Activated naive CD8-positive, alpha-beta T cell treated with anti-CD3 and anti-CD28 coated beads for 36 hours (primary cell): ENCODE data around the gene DCDC2. TPM values are rescaled to one million over a fixed set of nuclear protein-coding genes. Genes with fewer than 3 reads are reported as not detected.
"Not testable (repeated sequence)": the region's sequence is repeated elsewhere in the genome, so short reads cannot be mapped to it uniquely, and the experiment has no call there.

Source experiments
- DNase-seq: peaks from one replicate; pipeline ENCODE4 v3.0.0; 2021
- H3K27ac Mint-ChIP-seq: one replicate; pipeline ENCODE4 v1.8.0; 2022; ENCODE audit warnings: mild to moderate bottlenecking, moderate library complexity, mixed read lengths
- H3K27me3 Mint-ChIP-seq: one replicate; pipeline ENCODE4 v1.8.0; 2022; ENCODE audit warnings: mild to moderate bottlenecking, mixed read lengths
- H3K36me3 Mint-ChIP-seq: one replicate; pipeline ENCODE4 v1.8.0; 2021; ENCODE audit warnings: mild to moderate bottlenecking, mixed read lengths
- H3K4me1 Mint-ChIP-seq: one replicate; pipeline ENCODE4 v1.8.0; 2021; ENCODE audit warnings: mixed read lengths
- H3K4me3 Mint-ChIP-seq: one replicate; pipeline ENCODE4 v1.8.0; 2022; ENCODE audit warnings: mild to moderate bottlenecking, moderate library complexity, mixed read lengths
- H3K9me3 Mint-ChIP-seq: one replicate; pipeline ENCODE4 v1.8.0; 2022; ENCODE audit warnings: mixed read lengths
- total RNA-seq, 2 experiments: library from RNA; stranded (reverse); gene quantifications; one replicate each; pipeline ENCODE4 v1.2.3, GENCODE V29; 2021

The DCDC2 gene
- total RNA-seq, 2 experiments from 2014 or later, result 0.04 TPM; not detected in 1

DNA sequence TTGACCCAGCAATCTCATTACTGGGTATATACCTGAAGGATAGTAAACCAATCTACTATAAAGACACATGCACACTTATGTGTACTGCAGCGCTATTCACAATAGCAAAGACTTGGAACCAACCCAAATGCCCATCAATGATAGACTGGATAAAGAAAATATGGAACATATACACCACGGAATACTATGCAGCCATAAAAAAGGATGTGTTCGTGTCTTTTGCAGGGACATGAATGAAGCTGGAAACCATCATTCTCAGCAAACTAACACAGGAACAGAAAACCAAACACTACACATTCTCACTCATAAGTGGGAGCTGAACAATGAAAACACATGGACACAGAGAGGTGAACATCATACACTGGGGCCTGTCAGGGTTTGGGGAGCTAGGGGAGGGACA lies 153.7 kb downstream of the DCDC2 start:
- DNase-seq, H3K36me3 Mint-ChIP-seq, H3K4me3 Mint-ChIP-seq, H3K9me3 Mint-ChIP-seq, H3K27ac Mint-ChIP-seq, H3K4me1 Mint-ChIP-seq: not testable (repeated sequence)
- peaks cover 10% of the 10 kb centered on the region for H3K27me3 Mint-ChIP-seq

DNA sequence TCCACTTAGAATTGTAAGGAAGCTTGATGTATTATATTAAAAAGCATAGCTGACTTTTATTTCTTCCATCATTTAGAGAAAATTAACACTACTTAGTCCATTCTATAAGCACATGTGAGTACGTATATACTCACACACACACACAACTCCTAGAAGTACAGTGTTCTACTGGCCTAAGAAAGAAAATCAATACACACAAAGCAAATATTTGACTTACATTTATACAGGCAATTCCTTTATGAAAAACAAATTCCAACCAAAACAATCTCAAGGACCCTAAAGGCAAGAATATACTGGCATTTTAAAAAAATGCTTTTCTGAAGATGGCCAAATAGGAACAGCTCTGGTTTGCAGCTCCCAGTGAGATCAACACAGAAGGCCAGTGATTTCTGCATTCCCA lies 160.0 kb downstream of the DCDC2 start:
- Mint-ChIP-seq H3K4me3 (no peak overlapping the region), H3K9me3 (no peaks in the 10 kb centered on the region), H3K27me3 (peaks cover 26% of the 10 kb centered on the region), H3K27ac (no peak overlapping the region), H3K4me1 (no peaks in the 10 kb centered on the region), H3K36me3 (no peaks in the 10 kb centered on the region)
- DNase-seq, result no peak

DNA sequence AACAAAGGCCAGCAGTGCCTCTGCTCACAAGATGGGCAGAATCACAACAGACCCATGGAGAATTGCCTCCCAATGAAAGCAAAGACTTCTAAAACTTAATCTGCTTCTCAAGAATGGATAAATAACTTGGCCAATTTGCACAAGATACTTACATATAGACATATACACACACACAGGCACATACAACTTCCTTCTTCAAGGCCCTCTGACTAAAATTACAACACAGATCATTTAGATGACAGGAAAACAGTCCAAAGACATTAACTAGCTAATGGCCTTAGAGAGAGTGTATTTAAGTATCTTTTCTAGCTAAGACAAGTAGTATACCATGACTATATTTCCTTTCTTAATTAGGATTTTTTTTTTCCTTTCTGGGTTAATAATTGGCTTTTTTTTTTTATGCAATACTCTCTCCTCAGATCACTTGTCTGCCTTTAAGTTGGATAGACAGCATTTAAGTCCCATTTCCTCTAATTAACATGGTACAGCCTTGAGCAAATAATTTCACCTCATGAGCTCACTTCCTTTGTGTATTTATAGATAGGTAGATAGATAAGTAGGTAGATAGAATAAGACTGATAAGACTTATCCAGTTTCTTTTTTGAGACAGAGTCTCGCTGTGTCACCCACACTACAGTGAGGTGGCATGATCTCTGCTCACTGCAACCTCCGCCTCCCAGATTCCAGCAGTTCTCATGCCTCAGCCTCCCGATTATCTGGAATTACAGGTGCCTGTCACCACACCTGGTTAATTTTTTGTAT lies 161.8 kb downstream of the DCDC2 start:
- H3K27ac Mint-ChIP-seq, result no peak overlapping the region
- H3K4me3 Mint-ChIP-seq, result no peak overlapping the region
- no peaks in the 10 kb centered on the region for H3K4me1 Mint-ChIP-seq
- H3K9me3 Mint-ChIP-seq, result no peaks in the 10 kb centered on the region
- H3K36me3 Mint-ChIP-seq, result no peaks in the 10 kb centered on the region
- H3K27me3 Mint-ChIP-seq, result peaks cover 38% of the 10 kb centered on the region
- DNase-seq, result no peak

DNA sequence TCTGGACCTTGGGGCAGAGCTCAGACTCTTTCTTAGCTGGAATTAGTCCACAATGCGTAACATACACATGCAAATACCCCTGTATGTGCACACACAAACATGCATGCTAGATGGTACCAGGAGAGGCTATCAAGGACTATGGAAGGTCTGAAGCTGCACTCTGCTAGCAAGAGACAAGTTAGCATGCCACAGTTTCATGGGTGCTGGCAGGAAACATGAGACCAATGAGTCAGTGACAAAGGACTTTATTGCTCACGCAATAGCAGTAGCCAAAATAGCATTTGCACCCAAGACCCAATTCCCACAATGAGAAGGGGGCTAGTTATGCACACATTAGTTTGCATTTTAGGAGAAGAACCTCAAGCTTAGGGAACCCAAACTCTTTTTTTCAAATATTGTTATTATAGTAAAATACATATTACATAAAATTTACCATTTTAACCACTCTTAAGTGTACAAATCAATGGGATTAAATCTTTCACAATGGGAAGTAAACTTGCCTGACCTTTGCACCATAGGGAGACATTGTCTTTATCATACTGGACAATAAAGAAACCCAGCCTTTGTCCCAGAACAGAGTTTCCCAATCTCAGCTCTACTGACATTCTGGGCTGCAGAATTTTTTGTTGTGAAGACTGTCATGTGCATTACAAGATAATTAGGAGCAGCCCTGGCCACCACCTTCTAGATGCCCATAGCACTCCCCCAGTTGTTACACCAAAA lies 162.7 kb downstream of the DCDC2 start:
- no peak overlapping the region for H3K4me3 Mint-ChIP-seq
- H3K9me3 Mint-ChIP-seq, result no peaks in the 10 kb centered on the region
- H3K4me1 Mint-ChIP-seq, result no peaks in the 10 kb centered on the region
- H3K27me3 Mint-ChIP-seq, result peaks cover 37% of the 10 kb centered on the region
- no peaks in the 10 kb centered on the region for H3K36me3 Mint-ChIP-seq
- DNase-seq, result no peak
- no peak overlapping the region for H3K27ac Mint-ChIP-seq

DNA sequence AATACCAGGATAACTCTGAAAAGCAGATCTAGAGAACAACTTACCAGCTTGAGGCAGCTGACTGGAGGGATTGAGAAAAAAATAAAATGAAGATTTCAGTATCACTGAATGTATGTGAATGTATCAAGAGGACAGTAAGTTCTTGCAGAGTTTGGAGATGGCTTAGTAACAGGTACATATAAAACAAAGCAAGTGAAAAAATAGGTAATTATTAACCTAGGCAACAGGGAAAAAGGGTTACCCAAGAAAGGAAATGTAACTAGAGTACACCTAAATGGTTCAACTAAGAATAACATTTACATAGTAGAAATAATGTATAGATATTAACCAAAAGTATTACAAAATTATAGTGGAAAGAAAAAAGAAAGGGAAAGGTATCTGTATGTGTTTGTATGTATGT lies 164.5 kb downstream of the DCDC2 start:
- H3K9me3 Mint-ChIP-seq, result no peaks in the 10 kb centered on the region
- no peaks in the 10 kb centered on the region for H3K4me1 Mint-ChIP-seq
- peaks cover 38% of the 10 kb centered on the region for H3K27me3 Mint-ChIP-seq
- H3K27ac Mint-ChIP-seq, result no peak overlapping the region
- H3K36me3 Mint-ChIP-seq, result no peaks in the 10 kb centered on the region
- H3K4me3 Mint-ChIP-seq, result no peak overlapping the region
- DNase-seq, result no peak

DNA sequence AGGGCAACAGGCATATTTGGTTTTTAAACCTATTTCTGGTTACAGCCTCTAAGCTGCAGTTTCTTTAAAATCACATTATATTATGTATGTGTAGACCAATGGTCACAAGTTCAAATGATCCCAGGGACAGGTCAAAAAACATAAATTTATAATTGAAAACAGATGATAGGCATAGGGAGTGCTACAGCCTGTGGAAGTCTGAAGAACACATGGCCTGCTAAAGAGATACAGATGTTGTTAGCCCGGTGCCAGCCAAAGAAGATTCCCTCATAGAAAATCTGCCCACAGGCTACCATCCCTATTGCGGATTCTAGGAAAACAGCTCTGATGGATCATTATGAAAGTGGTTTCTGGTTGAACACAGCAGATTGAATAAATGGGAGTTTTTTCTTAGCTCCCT lies 166.5 kb downstream of the DCDC2 start:
- peaks cover 33% of the 10 kb centered on the region for H3K27me3 Mint-ChIP-seq
- H3K4me3 Mint-ChIP-seq, result no peak overlapping the region
- no peak overlapping the region for H3K27ac Mint-ChIP-seq
- no peak for DNase-seq
- H3K36me3 Mint-ChIP-seq, result no peaks in the 10 kb centered on the region
- H3K4me1 Mint-ChIP-seq, result no peaks in the 10 kb centered on the region
- H3K9me3 Mint-ChIP-seq, result no peaks in the 10 kb centered on the region

DNA sequence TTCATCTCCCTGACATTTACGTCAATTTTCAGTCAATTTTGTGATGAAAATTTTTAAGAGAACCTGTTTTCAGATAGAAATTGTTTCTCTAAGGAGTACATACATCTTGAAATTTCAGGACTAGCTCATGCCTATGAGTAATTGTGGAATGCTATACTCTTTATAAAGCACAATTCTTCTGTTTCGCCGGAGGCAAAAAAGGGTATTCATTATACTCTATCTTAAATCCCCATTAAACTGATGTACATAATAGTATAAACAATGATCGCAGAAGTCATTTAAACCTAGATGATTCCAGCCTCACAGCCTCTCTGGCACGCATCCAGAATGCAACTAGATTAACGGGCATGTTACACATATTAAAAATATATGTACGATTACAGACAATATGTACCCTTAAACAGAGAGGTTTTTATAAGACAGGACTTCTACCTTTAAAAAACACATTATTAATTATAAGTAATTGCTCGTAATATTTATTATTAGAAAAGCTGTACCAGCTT lies 169.2 kb downstream of the DCDC2 start:
- H3K4me1 Mint-ChIP-seq, result no peaks in the 10 kb centered on the region
- no peak for DNase-seq
- H3K36me3 Mint-ChIP-seq, result no peaks in the 10 kb centered on the region
- no peaks in the 10 kb centered on the region for H3K9me3 Mint-ChIP-seq
- H3K4me3 Mint-ChIP-seq, result no peak overlapping the region
- H3K27me3 Mint-ChIP-seq, result peaks cover 27% of the 10 kb centered on the region
- H3K27ac Mint-ChIP-seq, result no peak overlapping the region

DNA sequence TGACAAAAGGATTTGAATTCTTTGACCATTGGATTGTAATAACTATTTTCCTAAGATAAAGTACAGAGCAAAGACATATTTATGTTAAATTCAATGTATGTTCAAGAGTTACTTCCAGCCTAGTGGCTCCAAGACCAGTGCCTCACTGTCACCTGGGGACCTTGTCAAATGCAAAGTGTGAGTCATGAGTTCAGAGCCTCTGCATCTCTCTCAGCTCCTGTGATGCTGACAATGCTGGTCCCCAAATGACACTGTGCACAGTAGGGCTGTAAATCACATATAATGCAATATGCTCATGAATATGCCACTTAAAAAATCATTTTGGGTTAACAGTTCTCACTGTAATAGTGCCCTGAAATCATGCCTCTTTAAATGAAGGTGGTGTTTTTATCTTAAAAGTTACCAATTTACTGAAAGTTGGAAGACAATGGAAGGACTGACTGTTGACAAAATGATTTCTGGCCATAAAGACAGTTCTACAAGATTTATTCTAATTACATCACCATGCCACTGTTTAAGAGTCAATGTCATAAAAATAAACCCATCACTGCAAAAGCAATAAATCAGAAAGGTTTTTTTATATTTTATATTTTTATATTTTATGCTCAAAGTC lies 169.8 kb downstream of the DCDC2 start:
- H3K27ac Mint-ChIP-seq, result no peak overlapping the region
- peaks cover 24% of the 10 kb centered on the region for H3K27me3 Mint-ChIP-seq
- no peaks in the 10 kb centered on the region for H3K36me3 Mint-ChIP-seq
- no peak overlapping the region for H3K4me3 Mint-ChIP-seq
- DNase-seq, result no peak
- no peaks in the 10 kb centered on the region for H3K9me3 Mint-ChIP-seq
- H3K4me1 Mint-ChIP-seq, result no peaks in the 10 kb centered on the region

DNA sequence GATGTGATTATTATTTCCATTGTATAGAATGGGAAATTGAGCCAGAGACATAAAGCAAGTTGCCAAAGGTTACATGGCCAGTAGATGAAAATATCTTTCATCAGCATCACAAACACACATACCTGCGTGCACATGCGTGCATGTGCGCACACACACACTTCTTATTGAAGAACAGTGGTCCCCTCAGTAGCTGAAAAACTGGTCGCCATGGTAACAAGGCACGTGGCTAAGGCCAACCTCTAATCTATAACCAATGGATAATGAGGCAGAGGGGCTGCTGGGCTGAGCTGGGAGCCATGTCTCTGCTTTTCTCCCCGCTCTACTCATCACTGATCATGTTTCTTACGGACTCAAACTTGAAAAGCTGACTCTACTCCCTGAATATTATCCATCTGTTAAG lies 171.5 kb downstream of the DCDC2 start:
- Mint-ChIP-seq H3K27ac (no peak overlapping the region), H3K27me3 (peaks cover 11% of the 10 kb centered on the region), H3K4me3 (no peak overlapping the region), H3K36me3 (no peaks in the 10 kb centered on the region), H3K4me1 (no peaks in the 10 kb centered on the region), H3K9me3 (no peaks in the 10 kb centered on the region)
- DNase-seq, result no peak

DNA sequence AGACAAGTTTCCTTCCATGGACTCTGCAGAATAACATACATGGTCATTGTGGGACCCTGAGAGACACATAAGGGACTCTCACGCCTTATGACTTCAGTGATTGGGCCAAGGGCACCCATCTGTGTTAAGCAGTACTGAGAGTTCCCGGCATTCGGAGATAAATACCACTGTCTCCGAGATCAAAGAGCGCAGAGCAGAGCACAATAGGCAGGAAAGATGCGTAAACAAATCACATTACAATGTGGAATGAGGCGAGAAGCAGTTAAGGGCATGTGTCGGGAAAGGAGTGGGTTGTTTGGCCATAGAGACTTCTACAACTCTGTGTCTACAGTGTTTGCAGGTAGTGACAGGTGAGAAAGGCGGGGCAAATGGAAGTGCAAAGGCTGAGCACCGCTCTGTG lies 174.3 kb downstream of the DCDC2 start:
- no peak overlapping the region for H3K27ac Mint-ChIP-seq
- no peak for DNase-seq
- H3K4me1 Mint-ChIP-seq, result no peaks in the 10 kb centered on the region
- H3K9me3 Mint-ChIP-seq, result no peaks in the 10 kb centered on the region
- no peak overlapping the region for H3K4me3 Mint-ChIP-seq
- no peaks in the 10 kb centered on the region for H3K36me3 Mint-ChIP-seq
- peaks cover 4% of the 10 kb centered on the region for H3K27me3 Mint-ChIP-seq

DNA sequence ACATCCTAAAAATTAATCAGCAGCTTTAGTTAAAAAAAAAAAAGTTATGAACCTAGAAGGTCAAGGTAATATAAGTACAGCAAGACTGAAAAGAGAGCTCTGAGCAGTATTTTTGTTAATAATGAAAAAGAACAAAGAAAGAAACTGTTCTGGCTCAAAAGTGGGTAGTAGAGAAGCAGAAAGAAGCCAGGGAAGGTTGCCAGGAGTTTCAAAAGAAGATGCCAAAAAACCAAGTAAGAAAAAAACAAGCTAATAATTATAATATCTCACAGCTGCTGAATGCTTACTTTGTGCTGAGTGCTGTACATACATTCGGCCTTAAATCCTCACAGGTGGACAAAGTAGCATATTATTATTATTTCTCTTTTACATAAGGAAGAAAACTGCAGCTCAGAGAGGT lies 200.0 kb downstream of the DCDC2 start:
- Mint-ChIP-seq H3K9me3 (no peaks in the 10 kb centered on the region), H3K4me1 (no peaks in the 10 kb centered on the region), H3K4me3 (no peak overlapping the region), H3K27me3 (peaks cover 4% of the 10 kb centered on the region), H3K36me3 (no peaks in the 10 kb centered on the region), H3K27ac (no peak overlapping the region)
- DNase-seq, result no peak

DNA sequence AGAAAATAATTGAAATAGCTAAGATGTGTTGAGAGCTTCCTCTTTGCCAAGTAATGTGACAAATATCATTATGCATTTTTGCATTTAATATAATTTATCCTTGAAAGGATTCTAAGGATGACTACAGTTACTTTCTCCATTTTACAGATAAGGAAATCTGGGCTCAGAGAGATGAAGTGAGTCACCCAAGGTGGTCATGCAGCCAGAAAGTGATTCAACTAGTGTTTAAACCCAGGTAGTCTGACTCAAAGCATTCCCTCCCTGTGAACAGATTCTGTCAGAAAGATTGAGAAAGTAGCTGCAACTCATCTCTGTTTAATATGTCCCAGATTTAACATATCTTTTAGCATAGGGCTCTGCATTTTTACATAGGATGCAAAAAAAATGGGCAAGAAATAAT lies 203.7 kb downstream of the DCDC2 start:
- Mint-ChIP-seq H3K4me3 (no peak overlapping the region), H3K9me3 (peaks cover 5% of the 10 kb centered on the region), H3K27me3 (peaks cover 15% of the 10 kb centered on the region), H3K27ac (no peak overlapping the region), H3K4me1 (no peaks in the 10 kb centered on the region), H3K36me3 (no peaks in the 10 kb centered on the region)
- no peak for DNase-seq

DNA sequence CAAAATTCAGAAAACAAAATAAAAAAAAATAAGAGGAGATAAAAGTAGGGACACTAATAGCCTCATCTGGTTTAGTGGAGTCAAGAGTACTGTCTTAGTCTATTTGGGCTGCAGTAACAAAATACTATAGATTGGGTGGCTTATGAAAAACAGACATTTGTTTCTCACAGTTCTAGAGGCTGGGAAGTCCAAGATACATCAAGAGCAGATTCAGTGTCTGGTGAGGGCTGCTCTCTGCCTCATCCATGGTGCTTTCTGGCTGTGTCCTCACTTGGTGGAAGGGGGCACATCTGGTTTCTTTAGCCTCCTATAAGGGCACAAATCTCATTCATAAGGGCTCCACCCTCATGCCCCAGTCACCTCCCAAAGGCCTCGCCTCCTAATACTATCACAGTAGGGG lies 205.8 kb downstream of the DCDC2 start:
- no peaks in the 10 kb centered on the region for H3K36me3 Mint-ChIP-seq
- no peak overlapping the region for H3K4me3 Mint-ChIP-seq
- H3K27me3 Mint-ChIP-seq, result peaks cover 26% of the 10 kb centered on the region
- no peaks in the 10 kb centered on the region for H3K4me1 Mint-ChIP-seq
- H3K27ac Mint-ChIP-seq, result no peak overlapping the region
- no peak for DNase-seq
- peaks cover 5% of the 10 kb centered on the region for H3K9me3 Mint-ChIP-seq

DNA sequence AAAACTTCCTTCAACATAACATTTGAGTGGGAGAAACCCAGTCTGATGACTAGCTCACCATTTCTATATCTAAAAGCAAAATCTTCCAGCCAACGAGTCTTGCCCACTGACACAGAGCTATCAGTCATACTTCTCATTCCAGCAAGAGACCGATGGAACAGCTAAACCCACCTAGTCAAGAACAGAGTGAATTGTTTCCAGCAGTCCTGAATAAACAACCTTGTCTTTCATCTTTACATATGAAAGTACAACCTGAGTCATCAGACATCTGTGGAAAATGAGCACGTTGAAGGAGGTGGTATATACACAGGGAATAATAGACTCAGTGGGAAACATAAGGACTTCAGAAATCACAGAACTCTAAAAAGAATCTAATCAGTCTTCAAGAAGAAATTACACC lies 208.0 kb downstream of the DCDC2 start:
- no peaks in the 10 kb centered on the region for H3K36me3 Mint-ChIP-seq
- no peak overlapping the region for H3K4me3 Mint-ChIP-seq
- peaks cover 26% of the 10 kb centered on the region for H3K27me3 Mint-ChIP-seq
- H3K27ac Mint-ChIP-seq, result no peak overlapping the region
- DNase-seq, result no peak
- H3K4me1 Mint-ChIP-seq, result no peaks in the 10 kb centered on the region
- peaks cover 5% of the 10 kb centered on the region for H3K9me3 Mint-ChIP-seq

DNA sequence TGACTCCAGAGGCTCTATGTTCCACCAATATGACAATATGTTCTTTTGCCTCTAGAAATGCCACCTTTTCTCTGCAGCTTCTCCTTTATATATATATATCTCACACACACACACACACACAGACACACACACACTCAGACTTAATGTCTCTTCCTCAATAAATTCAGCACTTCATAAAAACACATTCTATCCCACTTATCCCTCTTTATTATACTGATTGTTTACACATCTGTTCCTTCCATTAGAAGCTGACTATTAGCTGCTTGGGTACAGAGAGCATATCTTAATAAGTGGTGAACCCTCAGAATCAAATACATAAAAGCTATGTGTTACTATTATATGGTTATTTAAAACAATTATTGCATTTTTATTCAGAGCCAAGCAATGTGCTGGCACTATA lies 208.6 kb downstream of the DCDC2 start:
- H3K27me3 Mint-ChIP-seq, result peaks cover 26% of the 10 kb centered on the region
- no peak for DNase-seq
- no peak overlapping the region for H3K27ac Mint-ChIP-seq
- H3K9me3 Mint-ChIP-seq, result peaks cover 5% of the 10 kb centered on the region
- H3K4me3 Mint-ChIP-seq, result no peak overlapping the region
- H3K36me3 Mint-ChIP-seq, result no peaks in the 10 kb centered on the region
- H3K4me1 Mint-ChIP-seq, result no peaks in the 10 kb centered on the region
